GM12878 (cell line): Measurements from ENCODE around the gene IMPG2. TPM values are rescaled to one million over a fixed set of nuclear protein-coding genes. Genes with fewer than 3 reads are reported as not detected.

Experiments used
- ATAC-seq: fragments of 200-7000 bp; cut with Tn5 transposase; 3 replicates; pipeline ENCODE4 v1.9.1; 2020; ENCODE audit warnings: mild to moderate bottlenecking, moderate library complexity
- BruUV-seq: library from RNA; stranded (reverse); fragments of 400-500 nt; replicated peaks from 2 replicates; lab custom pipeline; 2021; lab: Mats Ljungman, UMichigan
- CTCF ChIA-PET: fragments of 300-600 bp; sonication (Branson Sonifier 250); formaldehyde crosslinking; extraction: SDS; loops from one replicate; lab custom pipeline; 2021; ENCODE audit warnings: inconsistent platforms; lab: Yijun Ruan, JAX
- POLR2A ChIA-PET: fragments of 350-600 bp; formaldehyde crosslinking; extraction: SDS; loops from one replicate; lab custom pipeline; 2021; ENCODE audit warnings: inconsistent platforms; lab: Charles Lee
- RAD21 ChIA-PET: fragments of 300-600 bp; sonication (Branson Sonifier 250); formaldehyde crosslinking; loops from one replicate; lab custom pipeline; 2023; ENCODE audit warnings: antibody characterized with exemption; ENCODE audit not compliant: unreplicated experiment; lab: Charles Lee
- SMC1A ChIA-PET: fragments of 300-600 bp; sonication (Branson Sonifier 250); formaldehyde crosslinking; loops from one replicate; lab custom pipeline; 2023; ENCODE audit not compliant: unreplicated experiment, uncharacterized antibody; lab: Charles Lee
- DNase-seq: peaks from one replicate; pipeline ENCODE4 v3.0.0-alpha.2; 2011; ENCODE audit warnings: low read depth, low spot score
- FAIRE-seq: peaks from 3 replicates; lab custom pipeline; 2011; peaks lifted over from hg19 to GRCh38; lab: Jason Lieb, UNC
- H2AFZ ChIP-seq: 2 replicates; pipeline ENCODE4 v1.6.0; 2011; ENCODE audit warnings: low read depth, low read length, control low read depth; ENCODE audit not compliant: control insufficient read depth
- H3K27ac ChIP-seq: 2 replicates; pipeline ENCODE4 v1.5.1; 2011; ENCODE audit warnings: control low read depth; ENCODE audit not compliant: control insufficient read depth, insufficient read depth
- H3K27me3 ChIP-seq, 2 experiments: replicated peaks in 1 of 2; 2 replicates each; pipeline versions ENCODE4 v1.6.0 to v1.6.1; 2011; ENCODE audit warnings: low read length in 1 of 2; ENCODE audit not compliant: control insufficient read depth in 2 of 2, insufficient read depth in 2 of 2
- H3K36me3 ChIP-seq, 2 experiments: 2 replicates each; pipeline ENCODE4 v1.5.1; 2011; ENCODE audit warnings: low read length in 1 of 2; ENCODE audit not compliant: control insufficient read depth in 2 of 2, insufficient read depth in 2 of 2
- H3K4me1 ChIP-seq: 2 replicates; pipeline ENCODE4 v1.6.1; 2011; ENCODE audit warnings: mild to moderate bottlenecking, low read length, moderate library complexity, mixed read lengths; ENCODE audit not compliant: control insufficient read depth, insufficient read depth
- H3K4me2 ChIP-seq: 2 replicates; pipeline ENCODE4 v1.6.0; 2011; ENCODE audit warnings: control low read depth; ENCODE audit not compliant: control insufficient read depth, insufficient read depth
- H3K4me3 ChIP-seq: fragments of 200-600 bp; sonication (generic); 2 replicates; pipeline ENCODE4 v1.5.1; 2016
- H3K79me2 ChIP-seq: 2 replicates; pipeline ENCODE4 v1.6.0; 2011; ENCODE audit warnings: low read length; ENCODE audit not compliant: control insufficient read depth, insufficient read depth
- H3K9ac ChIP-seq: 2 replicates; pipeline ENCODE4 v1.8.0; 2011; ENCODE audit warnings: low read length, control low read depth, mixed read lengths; ENCODE audit not compliant: control insufficient read depth, insufficient read depth
- H3K9me3 ChIP-seq: replicated peaks from 3 replicates; pipeline ENCODE4 v1.5.1; 2011; ENCODE audit warnings: mild to moderate bottlenecking, low read length; ENCODE audit not compliant: control insufficient read depth, insufficient read depth
- H4K20me1 ChIP-seq: 2 replicates; pipeline ENCODE4 v1.6.0; 2011; ENCODE audit not compliant: control insufficient read depth, insufficient read depth
- FOXK2 ChIP-seq: fragments of 450-650 bp; IDR thresholded peaks from 2 replicates; pipeline ENCODE4 v1.6.1; 2017; ENCODE audit warnings: mild to moderate bottlenecking, moderate library complexity
- JUNB ChIP-seq: IDR thresholded peaks from 2 replicates; pipeline ENCODE4 v1.6.1; 2016; ENCODE audit warnings: antibody characterized with exemption, mild to moderate bottlenecking
- KLF5 ChIP-seq: fragments of 450-650 bp; IDR thresholded peaks from 2 replicates; pipeline ENCODE4 v1.6.1; 2014; ENCODE audit warnings: mild to moderate bottlenecking; ENCODE audit not compliant: partially characterized antibody
- MTA2 ChIP-seq: fragments of 450-650 bp; IDR thresholded peaks from 2 replicates; pipeline ENCODE4 v1.6.1; 2016; ENCODE audit warnings: low read depth, mild to moderate bottlenecking, moderate library complexity
- RELA ChIP-seq: fragments of 450-650 bp; IDR thresholded peaks from 2 replicates; pipeline ENCODE4 v1.8.0; 2014; ENCODE audit warnings: borderline replicate concordance; ENCODE audit not compliant: partially characterized antibody
- SMC3 ChIP-seq: IDR thresholded peaks from 2 replicates; pipeline ENCODE4 v1.6.1; 2011; ENCODE audit warnings: low read length, improper control_type of control experiment, borderline replicate concordance
- YY1 ChIP-seq: IDR thresholded peaks from 2 replicates; pipeline ENCODE4 v1.6.1; 2011; ENCODE audit warnings: low read depth, mild to moderate bottlenecking, low read length
- WGBS: methylation state at CpG from one replicate; pipeline ENCODE4 v1.1.6; 2016; ENCODE audit warnings: low lambda C conversion rate; ENCODE audit not compliant: insufficient replicate concordance, insufficient coverage; ENCODE audit errors: missing lambda C conversion rate; 5-methylcytosine and 5-hydroxymethylcytosine counted together
- in situ Hi-C: fragments of 300-500 bp; cut with MboI; formaldehyde crosslinking; loops from 9 replicates; pipeline ENCODE4 v1.14.3; 2018; ENCODE audit warnings: mixed read lengths
- intact Hi-C: fragments of 100-400 bp; cut with micrococcal nuclease; formaldehyde crosslinking; loops from one replicate; pipeline ENCODE4 v1.14.2; 2022; ENCODE audit not compliant: unreplicated experiment
- polyA plus RNA-seq, 11 experiments: library from polyadenylated mRNA; depleted of rRNA in 4 of 11; unstranded in 6 of 11; stranded (reverse) in 5 of 11; fragments of >200 nt; fragmentation: Nextera tagmentation in 4 of 11; fragmentation: Illumina TruSeq in 1 of 11; extraction: Ambion mirVana in 4 of 11; extraction: Trizol in 1 of 11; gene quantifications; 1 replicate in 1 of 11; 2 replicates in 10 of 11; pipeline versions ENCODE4 v1.2.1 to v1.2.3, GENCODE V29; 2011 to 2016; ENCODE audit warnings: inconsistent platforms in 2 of 11, missing spikeins in 2 of 11, low read depth in 1 of 11
- total RNA-seq, 4 experiments: library from RNA; depleted of rRNA in 3 of 4; stranded (reverse); fragments of >200 nt in 3 of 4; fragmentation: Illumina TruSeq in 1 of 4; extraction: Trizol in 1 of 4; gene quantifications; 2 replicates each; pipeline versions ENCODE4 v1.2.1 to v1.2.3, GENCODE V29; 2013 to 2021
- TF ChIP-seq, protein P1 (sequence below): fragments of 450-650 bp; IDR thresholded peaks from 2 replicates; pipeline ENCODE4 v1.6.1; 2017; ENCODE audit warnings: antibody characterized with exemption, mild to moderate bottlenecking, moderate library complexity

Gene IMPG2
- total and polyA plus RNA-seq, 10 of the 15 experiments (the other 5 are each of a cell fraction or from before 2014, with no cell fraction given), result under 0.01 to 0.17 (median 0.10) TPM; not detected in 3

DNA sequence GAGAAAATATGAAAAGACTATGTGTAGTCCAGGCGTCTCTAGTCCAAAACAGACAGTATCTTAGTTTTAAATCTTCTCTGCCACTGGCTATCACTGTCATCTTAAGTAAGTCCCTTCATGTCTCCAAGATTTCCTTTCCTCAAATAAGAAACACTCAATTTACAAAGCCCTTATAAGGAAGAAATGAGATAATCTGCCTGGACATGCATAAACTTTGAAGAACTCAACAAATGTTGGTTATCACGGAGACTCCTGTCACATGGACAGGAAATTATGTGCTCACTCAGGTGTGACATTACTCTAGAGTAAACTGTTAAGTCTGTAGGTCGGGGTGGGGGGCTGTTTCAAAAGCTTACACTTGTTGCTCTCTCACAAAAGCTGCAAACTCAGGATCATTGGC is 91.9 kb downstream of the IMPG2 start:
- no TSS peak for BruUV-seq
- Histone ChIP-seq H3K9me3 (no peaks in the 10 kb centered on the region), H3K36me3 (no peaks in the 10 kb centered on the region), H2AFZ (no peak overlapping the region), H4K20me1 (no peaks in the 10 kb centered on the region), H3K27ac (no peak overlapping the region), H3K4me3 (no peak overlapping the region), H3K9ac (no peak overlapping the region), H3K4me2 (no peak overlapping the region), H3K79me2 (no peaks in the 10 kb centered on the region), H3K4me1 (no peaks in the 10 kb centered on the region), H3K27me3 (no peaks in the 10 kb centered on the region)
- ATAC-seq (no peak), FAIRE-seq (no peak), DNase-seq (no peak)
- RAD21 ChIA-PET, result no interaction called here
- intact Hi-C loops (no loop called here), in situ Hi-C loops (no loop called here)
- POLR2A ChIA-PET, result no interaction called here
- no peak for TF ChIP-seq SMC3
- TF ChIP-seq MTA2, result no peak
- TF ChIP-seq RELA, result no peak
- TF ChIP-seq, protein P1, sequence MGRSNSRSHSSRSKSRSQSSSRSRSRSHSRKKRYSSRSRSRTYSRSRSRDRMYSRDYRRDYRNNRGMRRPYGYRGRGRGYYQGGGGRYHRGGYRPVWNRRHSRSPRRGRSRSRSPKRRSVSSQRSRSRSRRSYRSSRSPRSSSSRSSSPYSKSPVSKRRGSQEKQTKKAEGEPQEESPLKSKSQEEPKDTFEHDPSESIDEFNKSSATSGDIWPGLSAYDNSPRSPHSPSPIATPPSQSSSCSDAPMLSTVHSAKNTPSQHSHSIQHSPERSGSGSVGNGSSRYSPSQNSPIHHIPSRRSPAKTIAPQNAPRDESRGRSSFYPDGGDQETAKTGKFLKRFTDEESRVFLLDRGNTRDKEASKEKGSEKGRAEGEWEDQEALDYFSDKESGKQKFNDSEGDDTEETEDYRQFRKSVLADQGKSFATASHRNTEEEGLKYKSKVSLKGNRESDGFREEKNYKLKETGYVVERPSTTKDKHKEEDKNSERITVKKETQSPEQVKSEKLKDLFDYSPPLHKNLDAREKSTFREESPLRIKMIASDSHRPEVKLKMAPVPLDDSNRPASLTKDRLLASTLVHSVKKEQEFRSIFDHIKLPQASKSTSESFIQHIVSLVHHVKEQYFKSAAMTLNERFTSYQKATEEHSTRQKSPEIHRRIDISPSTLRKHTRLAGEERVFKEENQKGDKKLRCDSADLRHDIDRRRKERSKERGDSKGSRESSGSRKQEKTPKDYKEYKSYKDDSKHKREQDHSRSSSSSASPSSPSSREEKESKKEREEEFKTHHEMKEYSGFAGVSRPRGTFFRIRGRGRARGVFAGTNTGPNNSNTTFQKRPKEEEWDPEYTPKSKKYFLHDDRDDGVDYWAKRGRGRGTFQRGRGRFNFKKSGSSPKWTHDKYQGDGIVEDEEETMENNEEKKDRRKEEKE, result no peak
- TF ChIP-seq KLF5, result no peak
- no peak for TF ChIP-seq FOXK2
- TF ChIP-seq JUNB, result no peak
- TF ChIP-seq YY1, result no peak
- 42% methylated on average over 3 of the region's 3 CpGs for WGBS
- CTCF ChIA-PET, result no interaction called here
- SMC1A ChIA-PET, result no interaction called here
